HL-60 (cell line): ENCODE measurements around the gene MAP4K4.

Experiments used
- DNase-seq, 2 experiments: peaks; one replicate each; pipeline ENCODE4 v3.0.0-alpha.2; 2010 to 2020; ENCODE audit warnings: low read depth in 1 of 2, low spot score in 1 of 2
- H3K27ac ChIP-seq: fragments of 250-450 bp; sonication (Bioruptor Pico); replicated peaks from 2 replicates; pipeline ENCODE4 v1.5.1; 2020; ENCODE audit warnings: mild to moderate bottlenecking, moderate library complexity
- H3K27me3 ChIP-seq: fragments of 250-450 bp; sonication (Bioruptor Pico); 2 replicates; pipeline ENCODE4 v1.5.1; 2021; ENCODE audit warnings: mild to moderate bottlenecking, moderate library complexity; ENCODE audit not compliant: insufficient read depth, poor library complexity, severe bottlenecking
- H3K4me3 ChIP-seq: replicated peaks from 2 replicates; pipeline ENCODE4 v1.5.1; 2011; ENCODE audit warnings: mild to moderate bottlenecking, control low read depth, low read length; ENCODE audit not compliant: insufficient read depth
- CTCF ChIP-seq: IDR thresholded peaks from one replicate; pipeline ENCODE4 v1.5.1; 2011; ENCODE audit warnings: low read length, control low read depth, inconsistent platforms; ENCODE audit not compliant: insufficient read depth
- GABPA ChIP-seq: IDR thresholded peaks from 2 replicates; pipeline ENCODE4 v1.6.1; 2012; ENCODE audit warnings: low read depth
- POLR2AphosphoS5 ChIP-seq: IDR thresholded peaks from 2 replicates; pipeline ENCODE4 v1.6.1; 2012; ENCODE audit warnings: low read depth
- REST ChIP-seq: IDR thresholded peaks from 2 replicates; pipeline ENCODE4 v1.6.1; 2012; ENCODE audit warnings: low read depth; ENCODE audit not compliant: insufficient replicate concordance
- SPI1 ChIP-seq: IDR thresholded peaks from 2 replicates; pipeline ENCODE4 v1.6.1; 2012; ENCODE audit warnings: low read depth, mild to moderate bottlenecking, borderline replicate concordance

MAP4K4 gene

GRCh38 chr2:101905746-101906336, 208.3 kb downstream of the MAP4K4 start:
- TF ChIP-seq POLR2AphosphoS5 (no peak), SPI1 (no peak), GABPA (no peak), CTCF (no peak), REST (no peak)
- Histone ChIP-seq H3K27ac (no peak overlapping the region), H3K4me3 (no peak overlapping the region), H3K27me3 (no peaks in the 10 kb centered on the region)
- DNase-seq: no peak

GRCh38 chr2:101909760-101910159, 212.3 kb downstream of the MAP4K4 start:
- TF ChIP-seq SPI1 (peak; percentile 46; the same call in 1 of the 2 replicates), POLR2AphosphoS5 (no peak)
- no peak for DNase-seq
- Histone ChIP-seq H3K4me3 (no peak overlapping the region), H3K27me3 (no peaks in the 10 kb centered on the region), H3K27ac (no peak overlapping the region)

- peak in 1 of 2 experiments; percentile 77 for DNase-seq
- Histone ChIP-seq H3K4me3 (no peak overlapping the region), H3K27me3 (no peaks in the 10 kb centered on the region), H3K27ac (no peak overlapping the region)
- TF ChIP-seq POLR2AphosphoS5 (no peak), REST (no peak), CTCF (no peak), SPI1 (no peak), GABPA (no peak)
These were observed 215.0 kb downstream of the MAP4K4 start for GRCh38 chr2:101912545-101912944.

GRCh38 chr2:101921319-101921952, 223.9 kb downstream of the MAP4K4 start:
- DNase-seq: peak; percentile 84 to 90

More at GRCh38 chr2:101921319-101921952, 223.9 kb downstream of the MAP4K4 start:
- TF ChIP-seq REST (no peak), POLR2AphosphoS5 (peak; percentile 47; the same call in 1 of the 2 replicates), CTCF (no peak), GABPA (peak; percentile 43; the same call in 1 of the 2 replicates), SPI1 (peak; percentile 73; the same call in 1 of the 2 replicates)
- peak overlapping the region; percentile 14 for H3K27ac ChIP-seq
- H3K27me3 ChIP-seq: no peaks in the 10 kb centered on the region
- H3K4me3 ChIP-seq: no peak overlapping the region
